Epithelial cell of proximal tubule (primary cell): ENCODE measurements around the gene ASXL3. TPM values are rescaled to one million over a fixed set of nuclear protein-coding genes. Genes with fewer than 3 reads are reported as not detected.

ENCODE experiments used
- DNase-seq: peaks from one replicate; pipeline ENCODE4 v3.0.0-alpha.2; 2011; ENCODE audit warnings: low read depth
- H3K4me3 ChIP-seq: 2 replicates; pipeline ENCODE4 v1.5.1; 2011; ENCODE audit warnings: low read depth, mild to moderate bottlenecking, low read length
- CTCF ChIP-seq: conservative IDR thresholded peaks from 2 replicates; pipeline ENCODE4 v1.5.1; 2012; ENCODE audit warnings: low read depth, mild to moderate bottlenecking, low read length
- total RNA-seq: library from RNA; depleted of rRNA; stranded (reverse); fragments of >200 nt; gene quantifications from 2 replicates; pipeline ENCODE4 v1.2.3, GENCODE V29; 2015

Gene ASXL3
- total RNA-seq, 1 donor from 2014 or later, result 0.23 TPM

DNA sequence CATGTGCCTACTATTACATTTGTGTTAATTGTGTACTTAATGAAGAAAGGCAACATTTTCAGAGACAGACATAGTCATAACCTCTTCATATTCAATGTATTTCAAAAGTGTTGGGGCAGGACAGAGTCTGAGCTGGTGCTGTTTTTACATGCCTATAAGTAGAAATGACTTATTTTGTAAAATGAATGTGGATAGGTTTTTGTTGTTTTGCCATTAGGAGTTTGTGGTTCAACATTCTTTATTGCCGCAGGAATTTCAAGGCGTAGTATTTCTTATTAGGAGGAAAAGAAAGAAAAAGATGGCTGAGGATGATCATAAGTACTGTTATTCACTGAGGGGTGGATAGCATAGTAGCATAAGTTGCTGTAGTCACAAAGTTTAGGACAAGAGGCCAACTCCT lies 21.2 kb upstream of the ASXL3 start:
- TF ChIP-seq CTCF, result no peak
- DNase-seq, result no peak
- no peak overlapping the region for H3K4me3 ChIP-seq

DNA sequence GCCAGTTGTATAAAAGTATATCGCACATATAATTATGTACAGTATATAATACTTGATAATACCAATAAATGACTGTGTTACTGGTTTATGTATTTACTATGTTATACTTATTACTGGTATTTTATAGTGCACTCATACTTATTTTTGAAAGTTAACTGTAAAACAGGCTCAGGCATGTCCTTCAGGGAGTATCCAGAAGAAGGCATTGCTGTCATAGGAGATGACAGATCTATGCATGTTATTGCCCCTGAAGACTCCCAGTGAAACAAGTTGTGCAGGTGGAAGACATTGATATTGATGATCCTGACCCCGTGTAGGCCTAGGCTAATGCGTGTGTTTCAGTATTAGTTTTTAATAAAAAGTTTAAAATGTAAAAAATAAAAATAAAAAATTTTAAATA lies 20.3 kb upstream of the ASXL3 start:
- DNase-seq, result no peak
- no peak for TF ChIP-seq CTCF
- no peak overlapping the region for H3K4me3 ChIP-seq

DNA sequence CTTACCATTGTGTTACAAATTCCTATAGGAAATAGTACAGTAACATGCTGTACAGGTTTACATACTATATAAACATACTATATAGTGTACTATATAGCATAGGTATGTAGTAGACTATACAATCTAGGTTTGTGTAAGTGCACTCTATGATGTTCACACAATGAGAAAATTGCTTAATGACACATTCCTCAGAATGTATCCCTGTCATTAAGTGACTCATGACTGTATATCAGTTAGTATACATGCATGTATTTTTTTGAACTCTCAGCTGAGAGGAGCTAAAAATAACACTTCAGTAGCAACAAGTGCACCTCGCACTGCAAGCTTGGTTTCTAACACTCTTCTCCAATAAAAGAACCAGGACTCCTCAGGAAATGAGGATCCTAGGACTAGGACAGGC lies 19.5 kb upstream of the ASXL3 start:
- H3K4me3 ChIP-seq, result no peak overlapping the region
- TF ChIP-seq CTCF, result no peak
- DNase-seq, result no peak

- DNase-seq, result no peak
- H3K4me3 ChIP-seq, result no peak overlapping the region
- TF ChIP-seq CTCF, result no peak
These were observed 17.2 kb upstream of the ASXL3 start for GRCh38 chr18:33560686-33561370.

DNA sequence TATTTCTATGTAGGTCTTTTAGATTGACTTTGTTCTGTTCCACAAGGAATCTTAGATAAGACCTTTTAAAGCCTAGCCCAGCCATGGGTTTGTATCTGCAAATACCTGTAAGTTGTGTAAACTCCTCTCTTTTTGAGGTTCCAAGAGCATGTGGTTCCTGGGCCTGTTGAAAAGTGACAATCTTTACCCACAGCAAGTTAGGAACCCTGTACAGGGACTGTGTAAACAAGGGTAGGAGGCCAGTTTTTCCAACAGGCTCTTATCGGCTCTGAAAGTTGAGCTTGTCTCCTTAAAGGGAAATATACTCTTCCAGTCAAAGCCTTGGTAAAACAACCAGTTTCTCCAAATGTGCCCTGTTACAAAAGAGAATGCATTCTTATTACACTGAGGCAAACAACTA lies 15.3 kb upstream of the ASXL3 start:
- TF ChIP-seq CTCF, result no peak
- no peak for DNase-seq
- no peak overlapping the region for H3K4me3 ChIP-seq

DNA sequence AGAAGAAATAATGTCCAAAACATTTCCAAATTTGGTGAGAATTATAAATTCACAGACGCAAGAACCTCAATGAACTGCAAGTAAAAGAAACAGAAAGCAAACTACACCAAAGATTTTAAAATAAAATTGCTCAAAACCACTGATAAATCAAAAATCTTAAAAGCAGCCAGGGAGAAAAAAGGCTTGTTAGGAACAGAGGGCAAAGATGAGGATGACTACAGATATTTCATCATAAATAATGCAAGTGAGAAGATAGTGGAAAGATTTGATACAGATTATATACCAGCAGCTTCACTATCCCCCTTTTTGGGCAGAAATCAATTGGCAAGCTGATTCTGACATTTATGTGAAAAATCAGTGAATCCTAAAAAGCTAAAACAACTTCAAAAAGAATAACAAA lies 10.3 kb upstream of the ASXL3 start:
- DNase-seq, result no peak
- TF ChIP-seq CTCF, result no peak
- H3K4me3 ChIP-seq, result no peak overlapping the region
